HepG2 (cell line): ENCODE measurements around the gene MBIP. TPM values are rescaled to one million over a fixed set of nuclear protein-coding genes. Genes with fewer than 3 reads are reported as not detected.

Source experiments
- ATF1 ChIP-seq: IDR thresholded peaks from 2 replicates; pipeline ENCODE4 v1.6.1; 2016; ENCODE audit warnings: mild to moderate bottlenecking, control low read depth
- BRCA1 ChIP-seq: sonication (generic); formaldehyde crosslinking; IDR thresholded peaks from 2 replicates; pipeline ENCODE4 v1.4.0; 2020; ENCODE audit warnings: missing genetic modification reagents
- HOXA7 ChIP-seq: sonication (generic); formaldehyde crosslinking; IDR thresholded peaks from 2 replicates; pipeline ENCODE4 v1.8.1; 2022; ENCODE audit warnings: mild to moderate bottlenecking, missing genetic modification reagents, moderate library complexity
- IRX3 ChIP-seq: sonication (generic); formaldehyde crosslinking; IDR thresholded peaks from 2 replicates; pipeline ENCODE4 v1.8.1; 2023; ENCODE audit warnings: mild to moderate bottlenecking, low read depth, missing genetic modification reagents, borderline replicate concordance
- POLR2AphosphoS5 ChIP-seq: IDR thresholded peaks from 2 replicates; pipeline ENCODE4 v1.6.1; 2012; ENCODE audit warnings: low read depth, low read length
- SALL2 ChIP-seq: sonication (generic); formaldehyde crosslinking; IDR thresholded peaks from 2 replicates; pipeline ENCODE4 v1.8.1; 2023; ENCODE audit warnings: mild to moderate bottlenecking, missing genetic modification reagents, inconsistent platforms
- ZNF33B ChIP-seq: sonication (generic); formaldehyde crosslinking; IDR thresholded peaks from 2 replicates; pipeline ENCODE4 v1.5.1; 2020; ENCODE audit warnings: mild to moderate bottlenecking, missing genetic modification reagents
- ZNF572 ChIP-seq: sonication (generic); formaldehyde crosslinking; IDR thresholded peaks from 2 replicates; pipeline ENCODE4 v1.5.1; 2020; ENCODE audit warnings: mild to moderate bottlenecking, missing genetic modification reagents
- polyA plus RNA-seq, 8 experiments: library from polyadenylated mRNA; depleted of rRNA in 3 of 8; stranded (reverse) in 7 of 8; unstranded in 1 of 8; fragments of >200 nt; fragmentation: Illumina TruSeq in 4 of 8; extraction: Trizol in 4 of 8; gene quantifications; 2 replicates each; pipeline versions ENCODE4 v1.2.1 to v1.2.3, GENCODE V29; 2011 to 2016; ENCODE audit warnings: low read depth in 4 of 8, missing spikeins in 1 of 8, mixed read lengths in 1 of 8; ENCODE audit not compliant: insufficient read depth in 1 of 8
- total RNA-seq, 5 experiments: library from RNA; depleted of rRNA; stranded (reverse); fragments of >200 nt; fragmentation: Illumina TruSeq; extraction: Trizol; gene quantifications; 2 replicates each; pipeline ENCODE4 v1.2.3, GENCODE V29; 2016; ENCODE audit warnings: low read depth in 1 of 5
- TF ChIP-seq, protein P1 (sequence below): sonication (generic); formaldehyde crosslinking; IDR thresholded peaks from 2 replicates; pipeline ENCODE4 v1.4.0; 2020; ENCODE audit warnings: low read depth, missing genetic modification reagents
- TF ChIP-seq, protein P2 (sequence below): sonication (generic); formaldehyde crosslinking; IDR thresholded peaks from 2 replicates; pipeline ENCODE4 v1.9.0; 2021; ENCODE audit warnings: missing genetic modification reagents, mild to moderate bottlenecking, borderline replicate concordance
- TF ChIP-seq, protein P3 (sequence below): IDR thresholded peaks from 2 replicates; pipeline ENCODE4 v1.6.1; 2012; ENCODE audit warnings: inconsistent platforms

The MBIP gene
- total and polyA plus RNA-seq, 2 of the 13 experiments (the other 11 are each of a cell fraction or from before 2014, with no cell fraction given), result 48.1 to 48.6 TPM

DNA sequence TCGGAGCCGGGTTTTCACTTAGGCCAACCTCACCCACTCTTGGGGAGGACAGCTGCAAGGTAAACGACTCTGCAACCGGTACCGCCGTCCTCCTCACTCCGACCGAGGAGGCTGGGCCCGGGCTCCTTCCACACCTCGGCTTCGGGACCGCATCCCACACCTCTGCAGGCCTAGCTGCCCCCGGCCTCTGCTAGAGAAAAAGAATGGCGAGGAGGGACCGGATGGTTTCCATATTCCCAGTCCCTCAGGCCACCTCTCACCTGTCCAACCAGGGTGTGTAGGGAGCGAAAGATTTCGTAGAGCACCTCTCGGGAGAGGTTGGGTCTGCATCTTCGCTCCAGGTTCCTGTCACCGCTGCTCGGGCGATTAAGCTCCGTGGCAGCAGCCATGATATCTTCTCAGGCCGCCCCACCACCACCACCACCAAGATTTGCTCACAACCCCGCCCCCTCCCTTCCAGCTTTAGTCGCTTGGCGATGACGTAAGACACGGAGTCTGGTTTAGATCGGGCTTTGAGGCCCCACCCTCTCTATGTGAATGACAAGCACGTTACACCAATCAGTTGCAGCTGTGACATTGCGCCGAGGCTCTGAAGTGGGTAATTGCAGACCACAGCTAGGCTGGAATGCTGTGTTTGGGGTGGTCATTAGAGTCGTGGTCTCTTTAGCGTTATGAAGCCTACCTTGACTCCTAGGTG lies at the start of gene MBIP (continued):
- TF ChIP-seq ZNF33B (CRISPR knock-in tag), result peak; percentile 96
- TF ChIP-seq POLR2AphosphoS5, result peak; percentile 99
- no peak for TF ChIP-seq HOXA7 (CRISPR knock-in tag)
- TF ChIP-seq ATF1, result peak; percentile 99
- TF ChIP-seq IRX3 (CRISPR knock-in tag), result no peak; the same call in 1 of the 2 replicates
- TF ChIP-seq BRCA1 (CRISPR knock-in tag), result no peak
- TF ChIP-seq, protein P1, sequence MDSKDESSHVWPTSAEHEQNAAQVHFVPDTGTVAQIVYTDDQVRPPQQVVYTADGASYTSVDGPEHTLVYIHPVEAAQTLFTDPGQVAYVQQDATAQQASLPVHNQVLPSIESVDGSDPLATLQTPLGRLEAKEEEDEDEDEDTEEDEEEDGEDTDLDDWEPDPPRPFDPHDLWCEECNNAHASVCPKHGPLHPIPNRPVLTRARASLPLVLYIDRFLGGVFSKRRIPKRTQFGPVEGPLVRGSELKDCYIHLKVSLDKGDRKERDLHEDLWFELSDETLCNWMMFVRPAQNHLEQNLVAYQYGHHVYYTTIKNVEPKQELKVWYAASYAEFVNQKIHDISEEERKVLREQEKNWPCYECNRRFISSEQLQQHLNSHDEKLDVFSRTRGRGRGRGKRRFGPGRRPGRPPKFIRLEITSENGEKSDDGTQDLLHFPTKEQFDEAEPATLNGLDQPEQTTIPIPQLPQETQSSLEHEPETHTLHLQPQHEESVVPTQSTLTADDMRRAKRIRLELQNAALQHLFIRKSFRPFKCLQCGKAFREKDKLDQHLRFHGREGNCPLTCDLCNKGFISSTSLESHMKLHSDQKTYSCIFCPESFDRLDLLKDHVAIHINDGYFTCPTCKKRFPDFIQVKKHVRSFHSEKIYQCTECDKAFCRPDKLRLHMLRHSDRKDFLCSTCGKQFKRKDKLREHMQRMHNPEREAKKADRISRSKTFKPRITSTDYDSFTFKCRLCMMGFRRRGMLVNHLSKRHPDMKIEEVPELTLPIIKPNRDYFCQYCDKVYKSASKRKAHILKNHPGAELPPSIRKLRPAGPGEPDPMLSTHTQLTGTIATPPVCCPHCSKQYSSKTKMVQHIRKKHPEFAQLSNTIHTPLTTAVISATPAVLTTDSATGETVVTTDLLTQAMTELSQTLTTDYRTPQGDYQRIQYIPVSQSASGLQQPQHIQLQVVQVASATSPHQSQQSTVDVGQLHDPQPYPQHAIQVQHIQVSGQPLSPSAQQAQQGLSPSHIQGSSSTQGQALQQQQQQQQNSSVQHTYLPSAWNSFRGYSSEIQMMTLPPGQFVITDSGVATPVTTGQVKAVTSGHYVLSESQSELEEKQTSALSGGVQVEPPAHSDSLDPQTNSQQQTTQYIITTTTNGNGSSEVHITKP (CRISPR knock-in tag), result peak; percentile 80
- TF ChIP-seq ZNF572 (CRISPR knock-in tag), result no peak
- TF ChIP-seq SALL2 (CRISPR knock-in tag), result no peak; the same call in 1 of the 2 replicates
- TF ChIP-seq, protein P2, sequence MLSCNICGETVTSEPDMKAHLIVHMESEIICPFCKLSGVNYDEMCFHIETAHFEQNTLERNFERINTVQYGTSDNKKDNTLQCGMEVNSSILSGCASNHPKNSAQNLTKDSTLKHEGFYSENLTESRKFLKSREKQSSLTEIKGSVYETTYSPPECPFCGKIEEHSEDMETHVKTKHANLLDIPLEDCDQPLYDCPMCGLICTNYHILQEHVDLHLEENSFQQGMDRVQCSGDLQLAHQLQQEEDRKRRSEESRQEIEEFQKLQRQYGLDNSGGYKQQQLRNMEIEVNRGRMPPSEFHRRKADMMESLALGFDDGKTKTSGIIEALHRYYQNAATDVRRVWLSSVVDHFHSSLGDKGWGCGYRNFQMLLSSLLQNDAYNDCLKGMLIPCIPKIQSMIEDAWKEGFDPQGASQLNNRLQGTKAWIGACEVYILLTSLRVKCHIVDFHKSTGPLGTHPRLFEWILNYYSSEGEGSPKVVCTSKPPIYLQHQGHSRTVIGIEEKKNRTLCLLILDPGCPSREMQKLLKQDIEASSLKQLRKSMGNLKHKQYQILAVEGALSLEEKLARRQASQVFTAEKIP (CRISPR knock-in tag), result no peak
- TF ChIP-seq, protein P3, sequence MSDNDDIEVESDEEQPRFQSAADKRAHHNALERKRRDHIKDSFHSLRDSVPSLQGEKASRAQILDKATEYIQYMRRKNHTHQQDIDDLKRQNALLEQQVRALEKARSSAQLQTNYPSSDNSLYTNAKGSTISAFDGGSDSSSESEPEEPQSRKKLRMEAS, result peak; percentile 79
- TF ChIP-seq, all 625 proteins: peak for 366
